Testis (tissue), 2 donors: ENCODE measurements around the gene ADAM12.

Experiments used
- CTCF ChIP-seq, 3 experiments: fragments of 450-650 bp in 2 of 3; fragments of 200-600 bp in 1 of 3; sonication (generic) in 1 of 3; IDR thresholded peaks; one replicate each; pipeline ENCODE4 v1.5.1; 2016 to 2019; ENCODE audit warnings: antibody characterized with exemption in 3 of 3, mild to moderate bottlenecking in 2 of 3, moderate library complexity in 1 of 3
- POLR2A ChIP-seq: fragments of 450-650 bp; IDR thresholded peaks from one replicate; pipeline ENCODE4 v1.6.1; 2017; ENCODE audit warnings: antibody characterized with exemption, mild to moderate bottlenecking, moderate library complexity

- TF ChIP-seq POLR2A = no peak
- no peak for TF ChIP-seq CTCF (IDR thresholded peaks at IDR 0.05)
These were observed 163.2 kb downstream of the ADAM12 start for GRCh38 chr10:126224967-126225671.
